ENCODE measurements around the gene UNKL.

UNKL gene

DNA sequence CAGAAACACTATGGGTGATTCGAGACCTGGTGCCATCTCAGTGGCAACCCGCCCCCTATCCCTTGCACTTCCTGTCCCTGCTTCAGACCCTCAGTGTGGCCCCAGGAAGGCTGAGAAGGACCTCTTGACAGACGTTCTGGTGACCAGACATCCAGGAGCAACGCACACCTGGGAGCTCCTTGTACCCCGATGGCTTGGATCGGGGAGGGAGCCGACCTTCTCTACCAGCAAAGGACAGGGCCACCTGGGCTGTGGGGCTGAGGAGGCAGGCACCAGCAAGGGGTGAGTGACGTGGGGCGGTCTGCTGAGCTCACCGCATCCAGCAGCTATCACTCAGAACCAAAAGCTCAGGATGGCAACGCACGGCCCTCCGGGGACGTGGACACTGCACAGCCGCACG, 27.2 kb downstream of the UNKL start:
- H3K9ac ChIP-seq = no peak overlapping the region
- no peak for TF ChIP-seq CTCF (IDR thresholded peaks at IDR 0.05)
- H2AFZ ChIP-seq = no peak overlapping the region
- H3K4me1 ChIP-seq = no peaks in the 10 kb centered on the region
- H3K27me3 ChIP-seq (ENCODE audit: control insufficient read depth, insufficient read depth, low read length) = no peaks in the 10 kb centered on the region
- peaks cover 2% of the 10 kb centered on the region for H3K79me2 ChIP-seq
- H3K4me3 ChIP-seq (ENCODE audit: low read depth, low read length) = no peak overlapping the region
- no peak overlapping the region for H3K27ac ChIP-seq
- no peaks in the 10 kb centered on the region for H3K36me3 ChIP-seq (ENCODE audit: control insufficient read depth, insufficient read depth, low read length)
- no peaks in the 10 kb centered on the region for H3K9me3 ChIP-seq (ENCODE audit: control insufficient read depth, low read length)
- no peak overlapping the region for H3K4me2 ChIP-seq (ENCODE audit: low read length)

- TF ChIP-seq CTCF (IDR thresholded peaks at IDR 0.05) = no peak
- Histone ChIP-seq H3K36me3 (ENCODE audit: control insufficient read depth, insufficient read depth, low read length) (no peaks in the 10 kb centered on the region), H3K9me3 (ENCODE audit: control insufficient read depth, low read length) (no peaks in the 10 kb centered on the region)
Observed at GRCh38 chr16:1385232-1385631, 29.3 kb downstream of the UNKL start.

DNA sequence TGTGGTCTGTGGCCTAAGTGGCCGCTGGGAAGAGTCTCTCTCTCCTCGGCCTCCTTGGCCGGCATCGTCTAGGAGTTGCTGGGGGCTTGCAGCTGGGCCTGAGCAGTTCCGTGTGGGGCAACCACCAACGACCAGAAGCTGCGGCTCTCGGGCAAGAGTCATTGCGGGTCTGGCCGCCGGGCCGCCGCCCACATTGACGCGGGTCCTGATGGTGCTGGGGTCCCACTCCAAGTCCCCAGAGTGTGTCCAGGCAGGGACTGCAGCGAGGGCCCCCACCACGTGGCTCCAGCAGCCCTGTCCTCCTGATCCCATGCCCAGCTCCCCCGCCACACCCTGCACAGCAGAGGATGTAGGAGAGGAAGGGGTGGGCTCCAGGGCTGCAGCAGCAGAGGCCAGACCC, 30.9 kb downstream of the UNKL start:
- TF ChIP-seq CTCF (IDR thresholded peaks at IDR 0.05) = no peak
- Histone ChIP-seq H3K27me3 (ENCODE audit: control insufficient read depth, insufficient read depth, low read length) (no peaks in the 10 kb centered on the region), H3K4me3 (ENCODE audit: low read depth, low read length) (no peak overlapping the region), H3K36me3 (ENCODE audit: control insufficient read depth, insufficient read depth, low read length) (no peaks in the 10 kb centered on the region), H2AFZ (no peak overlapping the region), H3K27ac (no peak overlapping the region), H3K9me3 (ENCODE audit: control insufficient read depth, low read length) (no peaks in the 10 kb centered on the region), H3K4me2 (ENCODE audit: low read length) (no peak overlapping the region), H3K79me2 (peaks cover 2% of the 10 kb centered on the region), H3K9ac (no peak overlapping the region), H3K4me1 (no peaks in the 10 kb centered on the region)

More at GRCh38 chr16:1385232-1385631, 29.3 kb downstream of the UNKL start:
- no peak overlapping the region for H3K4me3 ChIP-seq (ENCODE audit: low read depth, low read length)
- H3K4me2 ChIP-seq (ENCODE audit: low read length) = no peak overlapping the region
- no peak overlapping the region for H2AFZ ChIP-seq
- H3K79me2 ChIP-seq = peaks cover 2% of the 10 kb centered on the region
- no peak overlapping the region for H3K27ac ChIP-seq
- no peaks in the 10 kb centered on the region for H3K4me1 ChIP-seq
- H3K9ac ChIP-seq = no peak overlapping the region
- H3K27me3 ChIP-seq (ENCODE audit: control insufficient read depth, insufficient read depth, low read length) = no peaks in the 10 kb centered on the region

DNA sequence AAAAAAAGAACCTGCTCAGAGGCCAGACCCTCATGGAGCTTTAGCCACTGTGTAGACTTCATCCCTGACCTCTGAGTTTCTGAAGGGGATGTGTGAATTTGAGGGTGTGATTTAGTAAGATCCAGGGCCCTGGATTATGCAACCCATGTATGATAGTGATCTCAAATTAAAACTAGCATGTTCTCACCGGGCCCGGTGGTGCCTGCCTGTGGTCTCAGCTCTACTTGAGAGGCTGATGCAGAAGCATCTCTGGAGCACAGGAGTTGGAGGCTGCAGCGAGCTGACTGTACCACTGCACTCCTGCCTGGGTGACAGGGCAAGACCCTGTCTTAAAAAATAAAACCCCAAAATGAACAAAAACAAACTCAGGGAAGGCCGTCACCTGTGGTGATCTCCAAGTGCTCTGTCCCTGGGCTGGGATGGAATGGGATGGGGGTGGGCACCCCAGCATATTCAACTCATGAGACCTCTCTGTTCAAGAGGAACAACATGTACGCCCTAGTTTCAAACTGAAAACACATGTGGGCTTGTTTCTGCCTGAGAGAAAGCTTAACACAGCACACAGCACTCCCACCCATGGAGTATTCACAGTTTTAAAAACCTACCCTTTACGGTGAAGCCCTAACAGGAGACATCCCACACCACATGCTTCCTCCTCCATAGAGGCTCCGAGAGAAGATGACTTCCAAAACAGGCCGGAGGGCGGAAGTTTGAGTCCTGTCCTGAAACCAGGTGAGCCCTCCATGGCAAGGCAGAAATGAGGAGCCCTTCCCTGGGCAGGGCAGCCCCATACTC, 32.7 kb downstream of the UNKL start:
- Histone ChIP-seq H3K36me3 (ENCODE audit: control insufficient read depth, insufficient read depth, low read length) (no peaks in the 10 kb centered on the region), H2AFZ (no peak overlapping the region), H3K79me2 (peaks cover 10% of the 10 kb centered on the region), H3K9me3 (ENCODE audit: control insufficient read depth, low read length) (no peaks in the 10 kb centered on the region), H3K4me2 (ENCODE audit: low read length) (no peak overlapping the region), H3K27me3 (ENCODE audit: control insufficient read depth, insufficient read depth, low read length) (no peaks in the 10 kb centered on the region), H3K9ac (no peak overlapping the region), H3K4me1 (no peaks in the 10 kb centered on the region), H3K4me3 (ENCODE audit: low read depth, low read length) (no peak overlapping the region), H3K27ac (no peak overlapping the region)
- TF ChIP-seq CTCF (IDR thresholded peaks at IDR 0.05) = no peak

DNA sequence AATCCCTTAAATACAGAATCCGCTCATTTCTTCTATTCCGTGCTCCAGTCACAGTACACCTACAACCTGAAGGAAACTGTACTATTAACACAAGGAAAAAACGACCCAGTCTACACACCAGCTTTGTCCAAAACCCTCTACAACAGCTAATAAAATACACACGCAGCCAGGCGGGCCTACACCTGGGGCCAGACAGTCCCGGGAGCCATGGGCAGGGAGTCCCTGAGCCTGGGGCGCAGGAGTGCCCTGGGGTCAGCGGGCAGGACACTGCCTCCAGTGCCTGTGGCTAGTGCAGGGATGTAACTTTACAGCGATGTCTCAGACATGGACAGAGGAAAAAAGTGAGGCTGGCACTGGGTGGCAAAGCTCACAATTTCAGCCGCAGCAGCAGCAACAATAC, 34.3 kb downstream of the UNKL start:
- no peak for TF ChIP-seq CTCF (IDR thresholded peaks at IDR 0.05)
- no peak overlapping the region for H2AFZ ChIP-seq
- H3K4me2 ChIP-seq (ENCODE audit: low read length) = no peak overlapping the region
- H3K36me3 ChIP-seq (ENCODE audit: control insufficient read depth, insufficient read depth, low read length) = no peaks in the 10 kb centered on the region
- H3K9ac ChIP-seq = no peak overlapping the region
- no peaks in the 10 kb centered on the region for H3K4me1 ChIP-seq
- peaks cover 10% of the 10 kb centered on the region for H3K79me2 ChIP-seq
- H3K9me3 ChIP-seq (ENCODE audit: control insufficient read depth, low read length) = no peaks in the 10 kb centered on the region
- H3K27me3 ChIP-seq (ENCODE audit: control insufficient read depth, insufficient read depth, low read length) = no peaks in the 10 kb centered on the region
- H3K27ac ChIP-seq = no peak overlapping the region
- H3K4me3 ChIP-seq (ENCODE audit: low read depth, low read length) = no peak overlapping the region

Data from parathyroid adenoma (tissue), 2 donors.